ENCODE data around the gene PTPRS. TPM values are rescaled to one million over a fixed set of nuclear protein-coding genes. Genes with fewer than 3 reads are reported as not detected.

The PTPRS gene
- polyA plus RNA-seq, 1 donor (not counting 4 experiments of a cell fraction or from before 2014, with no cell fraction given): 2.5 TPM

GRCh38 chr19:5369304-5369703 lies 28.7 kb upstream of the PTPRS start:
- Histone ChIP-seq H4K20me1 (ENCODE audit: control insufficient read depth, extremely low read depth, insufficient read depth, low read length) (no peaks in the 10 kb centered on the region), H3K79me2 (ENCODE audit: control insufficient read depth, insufficient read depth, low read length) (no peaks in the 10 kb centered on the region), H3K4me3 (ENCODE audit: control insufficient read depth in 2 of 3, extremely low read depth in 1 of 3, insufficient read depth in 2 of 3, low read depth in 1 of 3, low read length in 3 of 3) (no peak overlapping the region), H3K9ac (ENCODE audit: control insufficient read depth, extremely low read depth, insufficient read depth, low read length) (no peak overlapping the region), H3K36me3 (ENCODE audit: control insufficient read depth in 2 of 2, extremely low read depth in 1 of 2, insufficient read depth in 2 of 2, low read length in 2 of 2) (no peaks in the 10 kb centered on the region), H3K4me2 (ENCODE audit: control insufficient read depth, extremely low read depth, insufficient read depth, low read depth, low read length) (no peak overlapping the region), H2AFZ (ENCODE audit: control insufficient read depth, low read length) (no peak overlapping the region), H3K9me1 (ENCODE audit: control insufficient read depth, extremely low read depth, insufficient read depth, low read length) (no peaks in the 10 kb centered on the region), H3K27me3 (ENCODE audit: control insufficient read depth, extremely low read depth, insufficient read depth, low read length) (peaks cover 3% of the 10 kb centered on the region), H3K27ac (ENCODE audit: control insufficient read depth, insufficient read depth, low read length) (no peak overlapping the region), H3K4me1 (ENCODE audit: control insufficient read depth, extremely low read depth, insufficient read depth, low read length) (no peaks in the 10 kb centered on the region), H3K9me3 (ENCODE audit: control insufficient read depth, low read depth, low read length) (peaks cover 3% of the 10 kb centered on the region)
- no peak for DNase-seq (ENCODE audit: low read depth, low spot score)
- TF ChIP-seq EZH2 (IDR thresholded peaks at IDR 0.05; ENCODE audit: low read length): no peak
- TF ChIP-seq, protein P1, sequence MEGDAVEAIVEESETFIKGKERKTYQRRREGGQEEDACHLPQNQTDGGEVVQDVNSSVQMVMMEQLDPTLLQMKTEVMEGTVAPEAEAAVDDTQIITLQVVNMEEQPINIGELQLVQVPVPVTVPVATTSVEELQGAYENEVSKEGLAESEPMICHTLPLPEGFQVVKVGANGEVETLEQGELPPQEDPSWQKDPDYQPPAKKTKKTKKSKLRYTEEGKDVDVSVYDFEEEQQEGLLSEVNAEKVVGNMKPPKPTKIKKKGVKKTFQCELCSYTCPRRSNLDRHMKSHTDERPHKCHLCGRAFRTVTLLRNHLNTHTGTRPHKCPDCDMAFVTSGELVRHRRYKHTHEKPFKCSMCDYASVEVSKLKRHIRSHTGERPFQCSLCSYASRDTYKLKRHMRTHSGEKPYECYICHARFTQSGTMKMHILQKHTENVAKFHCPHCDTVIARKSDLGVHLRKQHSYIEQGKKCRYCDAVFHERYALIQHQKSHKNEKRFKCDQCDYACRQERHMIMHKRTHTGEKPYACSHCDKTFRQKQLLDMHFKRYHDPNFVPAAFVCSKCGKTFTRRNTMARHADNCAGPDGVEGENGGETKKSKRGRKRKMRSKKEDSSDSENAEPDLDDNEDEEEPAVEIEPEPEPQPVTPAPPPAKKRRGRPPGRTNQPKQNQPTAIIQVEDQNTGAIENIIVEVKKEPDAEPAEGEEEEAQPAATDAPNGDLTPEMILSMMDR (optimal IDR thresholded peaks at IDR 0.05 in 1 of 3, IDR thresholded peaks at IDR 0.05 in 1 of 3, conservative IDR thresholded peaks at IDR 0.05 in 1 of 3; ENCODE audit: extremely low read depth in 1 of 3, insufficient read depth in 2 of 3, low read length in 3 of 3): no peak
- no peak for FAIRE-seq
- dilution Hi-C loops (cut with MboI; ENCODE audit: extremely low pct_ligation_motif_present, low sequenced_read_pairs): no loop called here

DNA sequence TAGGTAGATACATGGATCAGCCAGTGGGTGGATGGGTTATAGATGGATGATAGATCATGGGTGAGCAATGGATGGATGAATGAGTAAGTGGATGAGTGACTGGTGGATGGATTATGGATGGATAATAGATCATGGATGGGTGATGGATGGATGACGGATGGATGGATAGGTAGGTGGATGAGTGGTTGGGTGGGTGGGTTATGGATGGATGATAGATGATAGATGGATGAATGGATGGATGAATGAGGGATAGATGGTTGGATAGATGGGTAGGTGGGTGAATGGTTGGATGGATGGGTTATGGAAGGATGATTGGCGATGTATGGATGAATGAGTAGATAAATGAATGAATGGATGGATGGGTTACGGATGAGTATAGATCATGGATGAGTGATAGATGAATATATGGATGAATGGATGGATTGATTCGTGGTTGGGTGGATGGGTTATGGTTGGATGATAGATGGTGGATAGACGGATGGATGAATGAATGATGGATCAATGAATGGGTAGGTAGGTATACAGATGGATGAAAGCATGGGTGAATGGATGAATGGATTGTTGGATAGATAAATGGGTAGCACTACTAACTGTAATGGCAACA lies 27.0 kb upstream of the PTPRS start:
- Histone ChIP-seq H4K20me1 (ENCODE audit: control insufficient read depth, extremely low read depth, insufficient read depth, low read length) (no peaks in the 10 kb centered on the region), H3K9ac (ENCODE audit: control insufficient read depth, extremely low read depth, insufficient read depth, low read length) (no peak overlapping the region), H3K9me3 (ENCODE audit: control insufficient read depth, low read depth, low read length) (peaks cover 2% of the 10 kb centered on the region), H3K9me1 (ENCODE audit: control insufficient read depth, extremely low read depth, insufficient read depth, low read length) (no peaks in the 10 kb centered on the region), H3K4me1 (ENCODE audit: control insufficient read depth, extremely low read depth, insufficient read depth, low read length) (no peaks in the 10 kb centered on the region), H3K36me3 (ENCODE audit: control insufficient read depth in 2 of 2, extremely low read depth in 1 of 2, insufficient read depth in 2 of 2, low read length in 2 of 2) (no peaks in the 10 kb centered on the region), H3K79me2 (ENCODE audit: control insufficient read depth, insufficient read depth, low read length) (no peaks in the 10 kb centered on the region), H3K27ac (ENCODE audit: control insufficient read depth, insufficient read depth, low read length) (no peak overlapping the region), H3K4me3 (ENCODE audit: control insufficient read depth in 2 of 3, extremely low read depth in 1 of 3, insufficient read depth in 2 of 3, low read depth in 1 of 3, low read length in 3 of 3) (no peak overlapping the region), H3K27me3 (ENCODE audit: control insufficient read depth, extremely low read depth, insufficient read depth, low read length) (peaks cover 3% of the 10 kb centered on the region), H3K4me2 (ENCODE audit: control insufficient read depth, extremely low read depth, insufficient read depth, low read depth, low read length) (no peak overlapping the region), H2AFZ (ENCODE audit: control insufficient read depth, low read length) (no peak overlapping the region)
- TF ChIP-seq, protein P1 (optimal IDR thresholded peaks at IDR 0.05 in 1 of 3, IDR thresholded peaks at IDR 0.05 in 1 of 3, conservative IDR thresholded peaks at IDR 0.05 in 1 of 3; ENCODE audit: extremely low read depth in 1 of 3, insufficient read depth in 2 of 3, low read length in 3 of 3): no peak
- no peak for TF ChIP-seq EZH2 (IDR thresholded peaks at IDR 0.05; ENCODE audit: low read length)
- FAIRE-seq: no peak
- dilution Hi-C loops (cut with MboI; ENCODE audit: extremely low pct_ligation_motif_present, low sequenced_read_pairs): no loop called here
- DNase-seq (ENCODE audit: low read depth, low spot score): no peak

Measured in keratinocyte (primary cell).